ENCODE data around the gene UBE2F.

DNA sequence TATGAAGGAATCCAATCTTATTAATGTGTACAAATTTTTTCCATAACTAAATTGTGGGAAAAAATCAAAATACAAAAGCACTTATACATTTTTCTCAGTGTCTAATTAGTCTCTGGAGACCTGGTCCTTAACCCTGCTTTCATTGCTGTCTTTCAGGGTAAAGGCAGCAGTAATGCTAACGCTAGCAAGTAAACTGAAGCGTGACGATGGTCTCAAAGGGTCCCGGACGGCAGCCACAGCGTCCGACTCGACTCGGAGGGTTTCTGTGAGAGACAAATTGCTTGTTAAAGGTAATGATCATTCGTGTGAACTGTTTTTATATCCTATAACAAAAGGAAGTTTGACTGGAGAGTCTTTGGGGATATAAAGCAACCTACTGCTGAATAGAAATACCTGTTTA, 6.1 kb downstream of the UBE2F start:
- TF ChIP-seq POLR2AphosphoS5 (IDR thresholded peaks at IDR 0.05; ENCODE audit: low read depth, low read length): no peak
- no peak for TF ChIP-seq POLR2A (IDR thresholded peaks at IDR 0.05; ENCODE audit: low read depth, low read length)
- TF ChIP-seq TAF1 (IDR thresholded peaks at IDR 0.05; ENCODE audit: low read depth, low read length): no peak
- no peak for TF ChIP-seq SPI1 (IDR thresholded peaks at IDR 0.05; ENCODE audit: low read depth, low read length)
- TF ChIP-seq PAX5 (IDR thresholded peaks at IDR 0.05; ENCODE audit: insufficient read depth, low read length, severe bottlenecking): no peak
